SK-N-SH (cell line): ENCODE measurements around the gene SEZ6.

Experiments used
- EZH2phosphoT487 ChIP-seq: fragments of 200-600 bp; sonication (generic); IDR thresholded peaks from 2 replicates; pipeline ENCODE4 v1.6.1; 2017; ENCODE audit warnings: low read depth, mixed run types, mild to moderate bottlenecking, antibody characterized with exemption, moderate library complexity, borderline replicate concordance
- FOSL2 ChIP-seq: IDR thresholded peaks from 2 replicates; pipeline ENCODE4 v1.4.0; 2012; ENCODE audit warnings: low read depth, mild to moderate bottlenecking, moderate library complexity, borderline replicate concordance
- POLR2AphosphoS5 ChIP-seq: IDR thresholded peaks from 2 replicates; pipeline ENCODE4 v1.6.1; 2012; ENCODE audit warnings: low read depth, low read length
- TF ChIP-seq, protein P1 (sequence below): fragments of 200-600 bp; sonication (generic); IDR thresholded peaks from 2 replicates; pipeline ENCODE4 v1.6.1; 2017; ENCODE audit warnings: antibody characterized with exemption, mild to moderate bottlenecking, moderate library complexity
- TF ChIP-seq, protein P2 (sequence below): IDR thresholded peaks from 2 replicates; pipeline ENCODE4 v1.4.0; 2012; ENCODE audit warnings: low read depth
- TF ChIP-seq, protein P3 (sequence below): IDR thresholded peaks from 2 replicates; pipeline ENCODE4; 2012

DNA sequence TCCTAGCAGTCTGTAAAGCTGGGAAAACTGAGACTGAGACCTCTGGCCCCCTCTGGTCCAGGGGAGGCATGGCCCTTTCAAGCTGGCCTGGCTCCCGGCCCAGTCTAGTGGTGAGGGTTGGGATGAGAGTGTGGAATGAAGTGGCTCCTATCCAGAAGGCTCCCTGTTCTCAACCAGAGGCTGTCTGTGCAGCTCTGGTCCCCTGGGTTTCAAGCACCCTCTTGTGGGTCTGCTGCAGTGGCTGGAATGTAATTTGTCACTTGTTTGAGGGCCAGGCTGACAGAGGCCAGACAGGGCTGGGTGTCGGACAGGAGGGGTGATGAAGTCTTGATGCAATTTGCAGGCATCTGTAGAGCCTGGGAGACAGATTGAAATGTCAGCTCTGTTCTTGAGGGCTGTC is 32.4 kb downstream of the SEZ6 start:
- TF ChIP-seq, protein P1, sequence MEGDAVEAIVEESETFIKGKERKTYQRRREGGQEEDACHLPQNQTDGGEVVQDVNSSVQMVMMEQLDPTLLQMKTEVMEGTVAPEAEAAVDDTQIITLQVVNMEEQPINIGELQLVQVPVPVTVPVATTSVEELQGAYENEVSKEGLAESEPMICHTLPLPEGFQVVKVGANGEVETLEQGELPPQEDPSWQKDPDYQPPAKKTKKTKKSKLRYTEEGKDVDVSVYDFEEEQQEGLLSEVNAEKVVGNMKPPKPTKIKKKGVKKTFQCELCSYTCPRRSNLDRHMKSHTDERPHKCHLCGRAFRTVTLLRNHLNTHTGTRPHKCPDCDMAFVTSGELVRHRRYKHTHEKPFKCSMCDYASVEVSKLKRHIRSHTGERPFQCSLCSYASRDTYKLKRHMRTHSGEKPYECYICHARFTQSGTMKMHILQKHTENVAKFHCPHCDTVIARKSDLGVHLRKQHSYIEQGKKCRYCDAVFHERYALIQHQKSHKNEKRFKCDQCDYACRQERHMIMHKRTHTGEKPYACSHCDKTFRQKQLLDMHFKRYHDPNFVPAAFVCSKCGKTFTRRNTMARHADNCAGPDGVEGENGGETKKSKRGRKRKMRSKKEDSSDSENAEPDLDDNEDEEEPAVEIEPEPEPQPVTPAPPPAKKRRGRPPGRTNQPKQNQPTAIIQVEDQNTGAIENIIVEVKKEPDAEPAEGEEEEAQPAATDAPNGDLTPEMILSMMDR = no peak
- no peak for TF ChIP-seq EZH2phosphoT487
- TF ChIP-seq FOSL2 = no peak
- TF ChIP-seq POLR2AphosphoS5 = no peak
- TF ChIP-seq, protein P2, sequence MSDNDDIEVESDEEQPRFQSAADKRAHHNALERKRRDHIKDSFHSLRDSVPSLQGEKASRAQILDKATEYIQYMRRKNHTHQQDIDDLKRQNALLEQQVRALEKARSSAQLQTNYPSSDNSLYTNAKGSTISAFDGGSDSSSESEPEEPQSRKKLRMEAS = no peak
- TF ChIP-seq, protein P3, sequence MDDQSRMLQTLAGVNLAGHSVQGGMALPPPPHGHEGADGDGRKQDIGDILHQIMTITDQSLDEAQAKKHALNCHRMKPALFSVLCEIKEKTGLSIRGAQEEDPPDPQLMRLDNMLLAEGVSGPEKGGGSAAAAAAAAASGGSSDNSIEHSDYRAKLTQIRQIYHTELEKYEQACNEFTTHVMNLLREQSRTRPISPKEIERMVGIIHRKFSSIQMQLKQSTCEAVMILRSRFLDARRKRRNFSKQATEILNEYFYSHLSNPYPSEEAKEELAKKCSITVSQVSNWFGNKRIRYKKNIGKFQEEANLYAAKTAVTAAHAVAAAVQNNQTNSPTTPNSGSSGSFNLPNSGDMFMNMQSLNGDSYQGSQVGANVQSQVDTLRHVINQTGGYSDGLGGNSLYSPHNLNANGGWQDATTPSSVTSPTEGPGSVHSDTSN = peak; percentile 52
